Fibroblast of lung (primary cell): ENCODE data around the gene CASP12. TPM values are rescaled to one million over a fixed set of nuclear protein-coding genes. Genes with fewer than 3 reads are reported as not detected.
"Not testable (repeated sequence)": the region's sequence is repeated elsewhere in the genome, so short reads cannot be mapped to it uniquely, and the experiment has no call there.

Experiments used
- DNase-seq, 2 donors: peaks; one replicate each; pipeline versions ENCODE4 v3.0.0 to v3.0.0-alpha.2; 2010; ENCODE audit warnings: low read depth in 2 of 2
- H2AFZ ChIP-seq: 2 replicates; pipeline ENCODE4 v1.5.1; 2012; ENCODE audit warnings: low read length, control low read depth, inconsistent platforms
- H3K27ac ChIP-seq: 2 replicates; pipeline ENCODE4 v1.5.1; 2011; ENCODE audit warnings: low read length, control low read depth; ENCODE audit not compliant: insufficient read depth
- H3K27me3 ChIP-seq: 2 replicates; pipeline ENCODE4 v1.5.1; 2011; ENCODE audit warnings: mild to moderate bottlenecking, low read length; ENCODE audit not compliant: control insufficient read depth, insufficient read depth
- H3K36me3 ChIP-seq: 2 replicates; pipeline ENCODE4 v1.5.1; 2011; ENCODE audit warnings: low read length; ENCODE audit not compliant: control insufficient read depth, insufficient read depth
- H3K4me1 ChIP-seq: 2 replicates; pipeline ENCODE4 v1.5.1; 2011; ENCODE audit warnings: low read length; ENCODE audit not compliant: control insufficient read depth, insufficient read depth; ENCODE audit errors: extremely low read depth
- H3K4me2 ChIP-seq: 2 replicates; pipeline ENCODE4 v1.5.1; 2011; ENCODE audit warnings: low read length, control low read depth; ENCODE audit not compliant: insufficient read depth; ENCODE audit errors: extremely low read depth
- H3K4me3 ChIP-seq, 4 experiments: fragments of 200-600 bp in 1 of 4; sonication (generic) in 1 of 4; replicated peaks in 1 of 4; 2 replicates each; pipeline ENCODE4 v1.5.1; 2011 to 2016; ENCODE audit warnings: low read length in 4 of 4, low read depth in 3 of 4, mild to moderate bottlenecking in 3 of 4, control low read depth in 2 of 4, inconsistent platforms in 1 of 4, mixed read lengths in 1 of 4; ENCODE audit not compliant: insufficient read depth in 1 of 4; ENCODE audit errors: control extremely low read depth in 1 of 4
- H3K79me2 ChIP-seq: 2 replicates; pipeline ENCODE4 v1.5.1; 2012; ENCODE audit warnings: mild to moderate bottlenecking, low read length, inconsistent platforms; ENCODE audit not compliant: control insufficient read depth, insufficient read depth
- H3K9ac ChIP-seq: 2 replicates; pipeline ENCODE4 v1.5.1; 2011; ENCODE audit warnings: mild to moderate bottlenecking, low read length, control low read depth; ENCODE audit not compliant: insufficient read depth
- H3K9me3 ChIP-seq: 2 replicates; pipeline ENCODE4 v1.5.1; 2012; ENCODE audit warnings: low read depth, low read length; ENCODE audit not compliant: control insufficient read depth, insufficient read depth
- H4K20me1 ChIP-seq: 2 replicates; pipeline ENCODE4 v1.5.1; 2011; ENCODE audit warnings: low read length; ENCODE audit not compliant: control insufficient read depth, insufficient read depth; ENCODE audit errors: extremely low read depth
- EZH2 ChIP-seq: IDR thresholded peaks from 2 replicates; pipeline ENCODE4 v1.5.1; 2012; ENCODE audit warnings: low read length, control low read depth, mild to moderate bottlenecking; ENCODE audit errors: missing control alignments
- polyA plus RNA-seq, 2 donors: library from polyadenylated mRNA; depleted of rRNA in 1 of 2; stranded (reverse) in 1 of 2; unstranded in 1 of 2; fragments of >200 nt; gene quantifications; 2 replicates each; pipeline ENCODE4 v1.2.1, GENCODE V29; 2011 to 2012; ENCODE audit warnings: missing spikeins in 1 of 2
- total RNA-seq: library from RNA; depleted of rRNA; stranded (reverse); fragments of >200 nt; gene quantifications from 2 replicates; pipeline ENCODE4 v1.2.1, GENCODE V29; 2014
- TF ChIP-seq, protein P1 (sequence below), 2 donors: IDR thresholded peaks in 1 of 2; conservative IDR thresholded peaks in 1 of 2; 1 replicate in 1 of 2; 2 replicates in 1 of 2; pipeline ENCODE4 v1.5.1; 2011 to 2012; ENCODE audit warnings: low read length in 2 of 2, control low read depth in 1 of 2, inconsistent platforms in 1 of 2, low read depth in 1 of 2, mild to moderate bottlenecking in 1 of 2

CASP12 gene
- total and polyA plus RNA-seq, 2 donors (not counting 1 experiment from before 2014, with no cell fraction given), result 0.17 TPM; not detected in 1

DNA sequence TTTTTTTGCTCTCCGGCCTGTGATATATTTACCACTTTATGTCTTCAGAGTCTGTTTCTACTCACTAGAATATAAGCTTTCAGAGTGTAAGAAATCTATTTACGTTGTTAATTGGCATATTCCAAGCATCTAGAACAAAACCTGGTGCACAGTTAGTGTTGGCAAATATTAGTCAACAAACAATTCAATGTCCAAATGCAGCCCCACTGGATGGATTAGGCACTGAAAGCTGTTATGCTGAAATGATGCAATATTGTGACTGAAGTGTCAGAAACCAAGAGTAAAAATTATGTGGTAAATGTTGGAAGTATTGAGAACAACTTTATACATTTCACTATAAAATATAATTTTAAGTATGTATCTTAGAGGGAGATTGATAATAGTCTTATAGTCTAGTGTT is 45.3 kb upstream of the CASP12 start:
- Histone ChIP-seq H2AFZ (no peak overlapping the region), H4K20me1 (no peaks in the 10 kb centered on the region), H3K79me2 (no peaks in the 10 kb centered on the region), H3K4me3 (no peak overlapping the region), H3K36me3 (peaks cover 5% of the 10 kb centered on the region), H3K9ac (no peak overlapping the region), H3K9me3 (no peaks in the 10 kb centered on the region), H3K27me3 (no peaks in the 10 kb centered on the region), H3K4me1 (no peaks in the 10 kb centered on the region), H3K27ac (no peak overlapping the region), H3K4me2 (no peak overlapping the region)
- no peak for DNase-seq
- TF ChIP-seq EZH2, result no peak
- TF ChIP-seq, protein P1, sequence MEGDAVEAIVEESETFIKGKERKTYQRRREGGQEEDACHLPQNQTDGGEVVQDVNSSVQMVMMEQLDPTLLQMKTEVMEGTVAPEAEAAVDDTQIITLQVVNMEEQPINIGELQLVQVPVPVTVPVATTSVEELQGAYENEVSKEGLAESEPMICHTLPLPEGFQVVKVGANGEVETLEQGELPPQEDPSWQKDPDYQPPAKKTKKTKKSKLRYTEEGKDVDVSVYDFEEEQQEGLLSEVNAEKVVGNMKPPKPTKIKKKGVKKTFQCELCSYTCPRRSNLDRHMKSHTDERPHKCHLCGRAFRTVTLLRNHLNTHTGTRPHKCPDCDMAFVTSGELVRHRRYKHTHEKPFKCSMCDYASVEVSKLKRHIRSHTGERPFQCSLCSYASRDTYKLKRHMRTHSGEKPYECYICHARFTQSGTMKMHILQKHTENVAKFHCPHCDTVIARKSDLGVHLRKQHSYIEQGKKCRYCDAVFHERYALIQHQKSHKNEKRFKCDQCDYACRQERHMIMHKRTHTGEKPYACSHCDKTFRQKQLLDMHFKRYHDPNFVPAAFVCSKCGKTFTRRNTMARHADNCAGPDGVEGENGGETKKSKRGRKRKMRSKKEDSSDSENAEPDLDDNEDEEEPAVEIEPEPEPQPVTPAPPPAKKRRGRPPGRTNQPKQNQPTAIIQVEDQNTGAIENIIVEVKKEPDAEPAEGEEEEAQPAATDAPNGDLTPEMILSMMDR (conservative IDR thresholded peaks at IDR 0.05 in 1 of 2, IDR thresholded peaks at IDR 0.05 in 1 of 2; ENCODE audit: low read depth in 1 of 2, low read length in 2 of 2), result no peak

- H3K9me3 ChIP-seq, result no peaks in the 10 kb centered on the region
- TF ChIP-seq EZH2, result no peak
- TF ChIP-seq, protein P1 (conservative IDR thresholded peaks at IDR 0.05 in 1 of 2, IDR thresholded peaks at IDR 0.05 in 1 of 2; ENCODE audit: low read depth in 1 of 2, low read length in 2 of 2), result no peak
- H3K36me3 ChIP-seq, result no peaks in the 10 kb centered on the region
- H3K27me3 ChIP-seq, result no peaks in the 10 kb centered on the region
- H3K79me2 ChIP-seq, result no peaks in the 10 kb centered on the region
- no peak for DNase-seq
- no peak overlapping the region for H3K4me3 ChIP-seq
- no peak overlapping the region for H3K9ac ChIP-seq
- H3K4me1 ChIP-seq, result no peaks in the 10 kb centered on the region
- H3K27ac ChIP-seq, result no peak overlapping the region
- no peaks in the 10 kb centered on the region for H4K20me1 ChIP-seq
- no peak overlapping the region for H2AFZ ChIP-seq
- H3K4me2 ChIP-seq, result no peak overlapping the region
Measured at GRCh38 chr11:104934594-104934993, 36.3 kb upstream of the CASP12 start.

GRCh38 chr11:104934073-104934472 is 35.8 kb upstream of the CASP12 start:
- H4K20me1 ChIP-seq, H3K27ac ChIP-seq, H3K4me2 ChIP-seq, H3K36me3 ChIP-seq, H3K4me3 ChIP-seq, H3K79me2 ChIP-seq, H2AFZ ChIP-seq, DNase-seq, H3K4me1 ChIP-seq, H3K9me3 ChIP-seq, H3K9ac ChIP-seq, H3K27me3 ChIP-seq: not testable (repeated sequence)

- Histone ChIP-seq H3K27ac (no peak overlapping the region), H3K36me3 (no peaks in the 10 kb centered on the region), H3K27me3 (no peaks in the 10 kb centered on the region), H3K4me2 (no peak overlapping the region), H3K9ac (no peak overlapping the region), H4K20me1 (no peaks in the 10 kb centered on the region), H3K9me3 (no peaks in the 10 kb centered on the region), H2AFZ (no peak overlapping the region), H3K79me2 (no peaks in the 10 kb centered on the region), H3K4me3 (no peak overlapping the region), H3K4me1 (no peaks in the 10 kb centered on the region)
- no peak for DNase-seq
- TF ChIP-seq, protein P1 (conservative IDR thresholded peaks at IDR 0.05 in 1 of 2, IDR thresholded peaks at IDR 0.05 in 1 of 2; ENCODE audit: low read depth in 1 of 2, low read length in 2 of 2), result no peak
- no peak for TF ChIP-seq EZH2
Measured at GRCh38 chr11:104928811-104929210, 30.6 kb upstream of the CASP12 start.
